Activated CD4-positive, alpha-beta T cell treated with anti-CD3 and anti-CD28 coated beads, Interleukin-2, amount 50 U/mL, for 4 hours (primary cell): ENCODE results near the gene CSTF3.

ENCODE experiments used
- DNase-seq, 2 experiments: peaks; one replicate each; pipeline ENCODE4 v3.0.0-alpha.2; 2020

Gene CSTF3

DNA sequence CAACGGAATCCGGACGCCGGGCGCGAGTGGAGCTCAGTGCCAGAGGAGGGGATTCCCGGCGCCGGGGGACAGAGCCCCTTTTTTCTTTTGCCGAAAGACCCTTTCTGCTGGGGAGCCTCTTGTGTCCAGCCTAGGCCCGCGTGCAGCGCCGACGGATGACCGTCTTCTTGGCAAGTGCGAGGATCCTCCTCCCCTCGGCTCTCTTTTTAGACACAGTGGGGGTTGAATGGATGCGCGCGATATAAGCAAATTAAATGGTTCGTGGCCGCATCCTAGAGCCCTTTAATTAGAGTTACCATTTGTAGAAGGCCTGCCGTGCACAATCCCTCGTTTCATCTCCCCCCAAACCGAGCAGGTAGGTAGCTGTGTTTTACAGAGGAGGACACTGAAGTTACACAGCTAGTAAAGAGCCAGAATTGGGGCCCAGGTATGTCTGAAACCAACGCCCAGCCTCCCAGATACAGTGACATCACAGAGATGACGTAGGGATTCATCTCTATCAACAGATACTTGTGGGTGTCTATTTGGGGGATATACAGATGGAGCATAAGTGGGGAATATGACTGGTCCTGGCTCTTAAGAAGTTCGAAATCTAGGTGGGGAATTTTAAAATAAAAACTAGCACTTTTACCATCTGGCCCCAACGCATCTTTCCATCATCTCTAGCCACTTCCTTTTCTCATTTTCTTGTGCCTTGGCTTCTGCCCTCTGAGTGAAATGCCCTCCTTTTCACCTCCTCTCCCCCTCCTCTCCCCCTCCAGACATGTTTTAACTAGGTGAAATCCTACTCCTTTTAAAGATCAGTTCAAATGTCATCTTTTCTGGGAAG is 121.0 kb downstream of the CSTF3 start:
- DNase-seq: peak in 1 of 2 experiments; percentile 9

DNA sequence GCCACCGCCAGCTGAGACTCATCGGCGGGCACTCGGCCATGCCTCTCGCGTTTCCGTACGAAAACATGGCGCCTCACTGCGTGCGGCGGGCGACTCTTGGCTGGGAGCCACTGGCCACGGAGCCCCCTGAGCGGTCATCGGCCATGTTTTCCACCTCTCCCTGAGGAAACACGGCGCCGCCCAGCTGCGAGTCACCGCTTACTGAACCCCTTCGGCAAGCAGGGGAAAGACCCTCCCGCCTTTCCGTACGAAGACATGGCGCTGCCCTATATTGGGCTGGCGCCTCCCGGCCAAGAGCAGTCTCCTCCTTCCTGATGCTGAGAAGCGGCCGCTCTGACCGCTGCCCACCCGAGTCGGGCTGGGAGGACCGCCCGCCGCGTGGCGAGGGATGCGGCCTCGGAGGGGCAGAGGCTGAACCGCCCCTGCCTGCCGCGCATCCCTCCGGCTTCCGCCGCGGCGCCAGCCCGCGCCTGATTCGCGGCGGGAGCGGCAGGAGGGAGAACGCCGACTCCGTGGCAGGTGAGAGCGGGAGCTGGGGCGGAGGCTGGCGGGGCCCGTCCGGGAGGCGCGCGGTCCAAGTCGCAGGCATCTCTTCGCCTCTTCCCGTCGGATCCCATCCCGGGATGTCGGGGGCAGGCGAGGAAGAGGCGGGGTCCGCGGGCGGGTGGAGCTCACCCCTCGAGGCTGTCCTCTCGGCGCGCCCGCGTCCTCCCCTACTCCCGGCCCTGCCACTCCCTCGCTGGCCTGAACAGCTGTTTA is 121.8 kb downstream of the CSTF3 start, which contains the start of gene TCP11L1:
TCP11L1 (plus strand) TSS at position 299 of the 759 bp plus-strand sequence. CDS start 4,202 bp downstream, outside the sequence.
- peak; percentile 75 to 76 for DNase-seq

DNA sequence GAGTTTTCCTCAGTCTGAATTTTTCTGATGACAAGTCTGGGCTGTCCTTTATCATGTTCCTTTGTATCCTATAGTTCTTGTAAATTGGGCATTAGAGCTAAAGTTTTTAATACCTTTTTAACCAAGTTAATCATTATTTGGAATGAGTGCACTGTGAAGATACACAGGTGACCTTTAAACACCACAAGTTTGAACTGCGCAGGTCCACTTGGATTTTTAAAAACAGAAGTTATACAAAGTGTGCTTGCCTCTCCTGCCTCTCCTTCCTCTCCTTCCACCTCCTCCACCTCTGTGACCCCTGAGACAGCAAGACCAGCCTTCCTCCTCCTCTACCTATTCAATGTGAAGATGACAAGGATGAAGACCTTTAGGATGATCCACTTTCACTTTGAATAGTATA is 126.3 kb downstream of the CSTF3 start:
- DNase-seq: no peak
